Measurements from ENCODE around the gene GPER1. TPM values are rescaled to one million over a fixed set of nuclear protein-coding genes. Genes with fewer than 3 reads are reported as not detected.

GPER1 gene
- total RNA-seq, 1 experiment from 2014 or later = not detected

GRCh38 chr7:1049801-1050200 lies 38.1 kb upstream of the GPER1 start:
- Histone ChIP-seq H3T11ph (ENCODE audit: low read length) (no peak overlapping the region), H2BK120ac (ENCODE audit: low read depth, low read length, poor library complexity, severe bottlenecking) (no peak overlapping the region), H3K4me2 (ENCODE audit: insufficient read depth, insufficient read length, low read length) (no peak overlapping the region), H3K23me2 (ENCODE audit: insufficient read length, low read depth, low read length, poor library complexity, severe bottlenecking) (peaks cover 1% of the 10 kb centered on the region), H2BK20ac (ENCODE audit: low read depth, low read length, poor library complexity, severe bottlenecking) (no peak overlapping the region), H3K4me1 (ENCODE audit: insufficient read depth, low read length) (peaks cover 10% of the 10 kb centered on the region; the same call in 1 of the 2 replicates), H3K27ac (ENCODE audit: insufficient read length, low read depth, low read length) (no peak overlapping the region), H2AFZ (ENCODE audit: low read length) (no peak overlapping the region), H3K4ac (ENCODE audit: low read depth, low read length) (no peak overlapping the region), H3K79me2 (ENCODE audit: insufficient read depth, low read length) (no peaks in the 10 kb centered on the region), H2BK15ac (ENCODE audit: low read depth, low read length) (no peak overlapping the region; the same call in 1 of the 2 replicates), H4K8ac (replicated peaks; ENCODE audit: insufficient read length, low read depth, low read length) (no peak overlapping the region), H3K18ac (ENCODE audit: insufficient read length, low read depth, low read length) (no peak overlapping the region), H3K56ac (ENCODE audit: insufficient read length, low read depth, low read length) (no peak overlapping the region), H2BK5ac (ENCODE audit: insufficient read length, low read length) (no peak overlapping the region), H3K9me3 (ENCODE audit: control insufficient read depth, low read depth, low read length) (no peaks in the 10 kb centered on the region), H3K23ac (ENCODE audit: insufficient read length, low read depth, low read length) (no peak overlapping the region), H2BK12ac (ENCODE audit: insufficient read length, low read depth, low read length) (no peak overlapping the region), H3K79me1 (ENCODE audit: insufficient read depth, low read depth, low read length, poor library complexity, severe bottlenecking) (no peaks in the 10 kb centered on the region), H2AK5ac (ENCODE audit: insufficient read length, low read length) (no peak overlapping the region), H3K14ac (ENCODE audit: insufficient read depth, low read length) (no peak overlapping the region), H3K27me3 (ENCODE audit: insufficient read depth, low read length) (no peaks in the 10 kb centered on the region), H4K20me1 (ENCODE audit: control insufficient read depth, insufficient read depth, insufficient read length) (no peaks in the 10 kb centered on the region), H3K9ac (ENCODE audit: extremely low read depth, insufficient read length, low read length) (no peak overlapping the region), H4K5ac (ENCODE audit: insufficient read length, low read depth, low read length) (no peak overlapping the region), H4K91ac (ENCODE audit: insufficient read length, low read depth, low read length) (no peak overlapping the region)
- Mint-ChIP-seq H3K4me3 (no peak overlapping the region), H3K36me3 (ENCODE audit: insufficient read depth in 1 of 3, low read depth in 3 of 3) (no peaks in the 10 kb centered on the region), H3K9me3 (no peaks in the 10 kb centered on the region; a peak in 1 of 5 replicates), H3K27ac (peak overlapping the region in 2 of 3 experiments; percentile 73 to 88; a peak in 2 of 7 replicates), H3K4me1 (peaks cover 33 to 67% of the 10 kb centered on the region in 2 experiments), H3K27me3 (ENCODE audit: low read depth) (no peaks in the 10 kb centered on the region)
- no CpG with 5 or more reads among the region's 8 CpGs for WGBS (ENCODE audit: extremely low coverage, insufficient read length, low lambda C conversion rate)
- TF ChIP-seq CTCF (conservative IDR thresholded peaks at IDR 0.05) = no peak
- DNase-seq = no peak

All from H9 (cell line).